ENCODE results near the gene IFIT1B.
"Not testable (repeated sequence)": the region's sequence is repeated elsewhere in the genome, so short reads cannot be mapped to it uniquely, and the experiment has no call there.

IFIT1B gene

DNA sequence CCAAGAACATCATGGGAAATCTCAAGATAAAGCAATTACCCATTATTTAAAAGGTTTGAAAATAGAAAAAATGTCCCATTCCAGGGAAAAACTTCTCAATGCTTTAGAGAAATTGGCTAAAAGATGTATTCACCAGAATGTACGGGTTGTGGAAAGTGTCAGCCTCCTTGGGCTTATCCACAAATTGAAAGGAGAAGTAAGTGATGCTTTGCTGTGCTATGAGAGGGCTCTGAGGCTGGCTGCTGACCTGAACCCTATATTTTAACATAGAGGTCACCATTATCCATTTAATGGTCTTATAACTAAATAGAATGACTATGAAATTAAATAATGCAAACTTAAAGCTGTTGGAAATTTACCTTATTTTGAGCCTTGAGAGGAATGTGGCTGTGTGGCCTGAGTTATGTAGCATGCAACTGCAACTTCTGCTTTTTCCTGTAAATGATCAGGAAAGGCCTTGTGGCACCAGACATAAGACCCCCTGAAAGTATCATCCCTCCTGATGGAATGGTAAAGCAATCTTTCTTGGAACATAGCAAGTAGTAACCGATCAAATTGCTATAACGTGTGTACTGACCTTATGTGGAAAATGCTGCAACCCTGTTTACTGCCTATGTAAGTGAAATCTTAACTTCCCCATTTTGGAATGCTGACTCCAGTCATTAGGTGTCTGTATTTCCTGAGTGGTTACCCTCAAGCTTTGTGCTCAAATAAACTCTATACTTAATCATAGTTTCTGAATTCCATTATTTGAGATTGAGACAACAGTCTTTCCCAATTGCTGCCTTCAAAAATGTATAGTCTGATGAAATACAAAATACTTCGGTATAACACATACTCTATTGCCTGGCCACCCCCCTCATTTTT, 6.9 kb downstream of the IFIT1B start:
- no peaks in the 10 kb centered on the region for H3K9me3 ChIP-seq (ENCODE audit: control insufficient read depth in 2 of 2, low read length in 2 of 2)

DNA sequence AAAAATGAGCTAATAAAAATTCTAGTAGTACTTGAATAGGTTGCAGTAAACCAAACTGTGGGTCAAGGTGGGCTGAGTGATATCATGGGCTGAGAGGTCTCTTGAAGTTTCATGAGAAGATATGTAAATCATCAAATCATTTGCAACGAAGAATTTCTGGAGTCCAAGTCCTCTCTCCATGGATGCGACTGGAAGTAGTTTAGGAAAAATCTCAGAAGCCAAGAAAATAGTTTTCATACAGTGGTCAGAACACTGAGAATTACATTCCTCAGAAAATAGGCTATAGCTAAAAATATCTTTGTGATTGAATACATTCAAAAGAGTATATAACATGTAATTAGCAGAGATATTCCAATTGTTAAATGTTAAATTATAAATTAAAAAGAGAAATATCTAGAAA, 10.9 kb downstream of the IFIT1B start:
- Histone ChIP-seq H3K9ac (ENCODE audit: low read length in 2 of 2) (no peak overlapping the region), H3K9me3 (ENCODE audit: control insufficient read depth in 2 of 2, low read length in 2 of 2) (no peaks in the 10 kb centered on the region), H3K27me3 (ENCODE audit: control insufficient read depth in 1 of 2, insufficient read depth in 2 of 2, low read length in 2 of 2) (no peaks in the 10 kb centered on the region), H3K4me1 (ENCODE audit: control insufficient read depth, insufficient read depth, low read length) (peaks cover 16% of the 10 kb centered on the region), H3K27ac (ENCODE audit: low read length) (no peak overlapping the region), H3K36me3 (ENCODE audit: control insufficient read depth in 2 of 2, insufficient read depth in 2 of 2, low read length in 2 of 2) (no peaks in the 10 kb centered on the region), H3K4me3 (ENCODE audit: low read length in 2 of 2) (no peak overlapping the region)

More for the DNA sequence above, 6.9 kb downstream of the IFIT1B start:
- Histone ChIP-seq H3K4me1 (ENCODE audit: control insufficient read depth, insufficient read depth, low read length) (no peaks in the 10 kb centered on the region), H3K36me3 (ENCODE audit: control insufficient read depth in 2 of 2, insufficient read depth in 2 of 2, low read length in 2 of 2) (no peaks in the 10 kb centered on the region), H3K27ac (ENCODE audit: low read length) (no peak overlapping the region), H3K4me3 (ENCODE audit: low read length in 2 of 2) (no peak overlapping the region), H3K27me3 (ENCODE audit: control insufficient read depth in 1 of 2, insufficient read depth in 2 of 2, low read length in 2 of 2) (no peaks in the 10 kb centered on the region), H3K9ac (ENCODE audit: low read length in 2 of 2) (no peak overlapping the region)

GRCh38 chr10:89389254-89389653, 11.4 kb downstream of the IFIT1B start:
- no peak overlapping the region for H3K27ac ChIP-seq (ENCODE audit: low read length)
- H3K27me3 ChIP-seq (ENCODE audit: control insufficient read depth in 1 of 2, insufficient read depth in 2 of 2, low read length in 2 of 2): no peaks in the 10 kb centered on the region
- H3K4me1 ChIP-seq (ENCODE audit: control insufficient read depth, insufficient read depth, low read length): peaks cover 16% of the 10 kb centered on the region

DNA sequence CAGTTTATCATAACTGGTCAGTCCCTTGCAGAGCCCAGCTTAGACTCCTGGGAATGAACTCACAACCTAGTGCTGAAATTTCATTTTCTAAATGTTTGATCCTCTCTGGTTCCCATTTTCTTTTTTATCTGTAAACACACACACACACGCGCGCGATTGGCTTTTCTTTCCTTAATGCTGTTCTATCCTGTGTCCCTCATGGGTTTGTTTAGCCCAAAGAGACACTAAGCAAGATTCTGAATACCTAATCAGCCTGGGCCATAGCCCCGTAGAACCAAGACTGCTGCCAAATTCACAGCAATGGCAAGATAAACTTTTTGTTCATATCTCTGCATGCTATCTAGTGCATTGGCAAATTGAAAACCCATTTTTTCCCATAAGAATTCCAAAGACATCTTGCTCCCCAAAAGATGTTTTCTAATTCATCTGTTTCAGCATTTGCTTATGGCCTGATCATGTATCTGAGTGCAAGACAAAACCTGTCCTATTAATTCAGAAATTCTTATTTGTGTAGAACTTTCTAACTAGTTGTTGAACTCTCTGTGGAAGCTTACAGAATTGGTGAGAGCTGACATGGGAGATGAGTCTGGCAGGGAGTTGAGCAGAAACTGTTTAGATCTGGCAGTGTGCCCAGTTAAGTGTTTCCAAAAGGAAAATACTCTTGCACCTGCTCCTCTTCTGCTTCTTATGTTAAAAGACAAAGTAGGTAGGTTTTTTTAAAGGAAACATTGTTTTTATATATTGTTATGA, 12.8 kb downstream of the IFIT1B start:
- Histone ChIP-seq H3K27ac (ENCODE audit: low read length) (no peak overlapping the region), H3K4me3 (ENCODE audit: low read length in 2 of 2) (no peak overlapping the region), H3K36me3 (ENCODE audit: control insufficient read depth in 2 of 2, insufficient read depth in 2 of 2, low read length in 2 of 2) (no peaks in the 10 kb centered on the region), H3K27me3 (ENCODE audit: control insufficient read depth in 1 of 2, insufficient read depth in 2 of 2, low read length in 2 of 2) (no peaks in the 10 kb centered on the region), H3K9me3 (ENCODE audit: control insufficient read depth in 2 of 2, low read length in 2 of 2) (no peaks in the 10 kb centered on the region), H3K9ac (ENCODE audit: low read length in 2 of 2) (no peak overlapping the region), H3K4me1 (ENCODE audit: control insufficient read depth, insufficient read depth, low read length) (peaks cover 19% of the 10 kb centered on the region)

More at GRCh38 chr10:89389254-89389653, 11.4 kb downstream of the IFIT1B start:
- Histone ChIP-seq H3K4me3 (ENCODE audit: low read length in 2 of 2) (no peak overlapping the region), H3K9me3 (ENCODE audit: control insufficient read depth in 2 of 2, low read length in 2 of 2) (no peaks in the 10 kb centered on the region), H3K9ac (ENCODE audit: low read length in 2 of 2) (no peak overlapping the region), H3K36me3 (ENCODE audit: control insufficient read depth in 2 of 2, insufficient read depth in 2 of 2, low read length in 2 of 2) (no peaks in the 10 kb centered on the region)

DNA sequence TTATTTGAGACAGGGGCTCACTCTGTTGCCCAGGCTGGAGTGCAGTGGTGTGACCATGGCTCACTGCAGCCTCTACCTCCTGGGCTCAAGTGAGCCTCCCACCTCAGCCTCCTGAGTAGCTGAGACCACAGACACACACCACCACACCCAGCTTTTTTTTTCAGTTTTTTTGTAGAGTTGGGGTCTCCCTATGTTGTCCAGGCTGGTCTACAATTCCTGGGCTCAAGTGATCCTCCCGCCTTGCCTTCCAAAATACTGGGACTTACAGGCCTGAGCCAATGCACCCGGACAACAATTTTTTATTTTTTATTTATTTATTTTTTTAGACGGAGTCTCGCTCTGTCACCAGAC, 13.3 kb downstream of the IFIT1B start:
- not testable (repeated sequence) for H3K27me3 ChIP-seq (ENCODE audit: control insufficient read depth in 1 of 2, insufficient read depth in 2 of 2, low read length in 2 of 2); H3K36me3 ChIP-seq (ENCODE audit: control insufficient read depth in 2 of 2, insufficient read depth in 2 of 2, low read length in 2 of 2); H3K9ac ChIP-seq (ENCODE audit: low read length in 2 of 2); H3K9me3 ChIP-seq (ENCODE audit: control insufficient read depth in 2 of 2, low read length in 2 of 2); H3K4me3 ChIP-seq (ENCODE audit: low read length in 2 of 2); H3K27ac ChIP-seq (ENCODE audit: low read length)
- peaks cover 19% of the 10 kb centered on the region for H3K4me1 ChIP-seq (ENCODE audit: control insufficient read depth, insufficient read depth, low read length)

GRCh38 chr10:89391907-89392756, 14.3 kb downstream of the IFIT1B start, which contains the start of gene IFIT1:
IFIT1 (plus strand) TSS chr10:89392623; CDS start chr10:89392713, 90 bp downstream.
- Histone ChIP-seq H3K9ac (ENCODE audit: low read length in 2 of 2) (peak within 1 kb of the TSS; percentile 50 to 66), H3K9me3 (ENCODE audit: control insufficient read depth in 2 of 2, low read length in 2 of 2) (no peaks in the 10 kb centered on the region), H3K36me3 (ENCODE audit: control insufficient read depth in 2 of 2, insufficient read depth in 2 of 2, low read length in 2 of 2) (no peaks in the 10 kb centered on the region), H3K27me3 (ENCODE audit: control insufficient read depth in 1 of 2, insufficient read depth in 2 of 2, low read length in 2 of 2) (no peaks in the 10 kb centered on the region), H3K4me3 (ENCODE audit: low read length in 2 of 2) (peak within 1 kb of the TSS; percentile 74 to 80), H3K4me1 (ENCODE audit: control insufficient read depth, insufficient read depth, low read length) (peaks cover 19% of the 10 kb centered on the region), H3K27ac (ENCODE audit: low read length) (peak within 1 kb of the TSS; percentile 53)

DNA sequence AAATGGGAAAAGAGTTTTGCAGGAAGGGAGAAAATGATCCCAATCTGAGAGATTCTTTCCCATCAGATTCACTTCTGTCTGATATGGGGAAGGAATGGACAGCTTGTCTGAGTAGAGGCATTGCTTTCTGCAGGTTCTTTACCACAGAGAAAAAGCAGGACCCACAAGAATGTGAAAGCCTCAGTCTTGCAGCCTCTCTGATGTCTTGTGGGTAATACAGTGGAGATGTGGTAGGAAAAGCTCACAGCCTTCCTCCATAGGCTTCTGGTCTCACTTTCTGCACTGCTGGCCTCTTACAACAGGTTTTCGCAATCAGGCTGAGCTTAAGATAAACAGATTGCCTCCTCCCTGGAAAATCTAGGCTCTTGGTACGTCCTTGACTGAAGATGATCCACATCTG, 15.1 kb downstream of the IFIT1B start:
- no peaks in the 10 kb centered on the region for H3K27me3 ChIP-seq (ENCODE audit: control insufficient read depth in 1 of 2, insufficient read depth in 2 of 2, low read length in 2 of 2)
- peaks cover 19% of the 10 kb centered on the region for H3K4me1 ChIP-seq (ENCODE audit: control insufficient read depth, insufficient read depth, low read length)
- H3K4me3 ChIP-seq (ENCODE audit: low read length in 2 of 2): peak overlapping the region; percentile 74 to 80
- peak overlapping the region; percentile 53 for H3K27ac ChIP-seq (ENCODE audit: low read length)
- H3K36me3 ChIP-seq (ENCODE audit: control insufficient read depth in 2 of 2, insufficient read depth in 2 of 2, low read length in 2 of 2): no peaks in the 10 kb centered on the region
- peak overlapping the region; percentile 50 to 66 for H3K9ac ChIP-seq (ENCODE audit: low read length in 2 of 2)
- no peaks in the 10 kb centered on the region for H3K9me3 ChIP-seq (ENCODE audit: control insufficient read depth in 2 of 2, low read length in 2 of 2)

GRCh38 chr10:89393898-89394297, 16.0 kb downstream of the IFIT1B start:
- H3K4me3 ChIP-seq (ENCODE audit: low read length in 2 of 2): peak overlapping the region; percentile 33 to 80
- peaks cover 19% of the 10 kb centered on the region for H3K4me1 ChIP-seq (ENCODE audit: control insufficient read depth, insufficient read depth, low read length)
- no peaks in the 10 kb centered on the region for H3K27me3 ChIP-seq (ENCODE audit: control insufficient read depth in 1 of 2, insufficient read depth in 2 of 2, low read length in 2 of 2)
- H3K27ac ChIP-seq (ENCODE audit: low read length): no peak overlapping the region
- H3K9me3 ChIP-seq (ENCODE audit: control insufficient read depth in 2 of 2, low read length in 2 of 2): no peaks in the 10 kb centered on the region
- no peaks in the 10 kb centered on the region for H3K36me3 ChIP-seq (ENCODE audit: control insufficient read depth in 2 of 2, insufficient read depth in 2 of 2, low read length in 2 of 2)
- no peak overlapping the region for H3K9ac ChIP-seq (ENCODE audit: low read length in 2 of 2)

DNA sequence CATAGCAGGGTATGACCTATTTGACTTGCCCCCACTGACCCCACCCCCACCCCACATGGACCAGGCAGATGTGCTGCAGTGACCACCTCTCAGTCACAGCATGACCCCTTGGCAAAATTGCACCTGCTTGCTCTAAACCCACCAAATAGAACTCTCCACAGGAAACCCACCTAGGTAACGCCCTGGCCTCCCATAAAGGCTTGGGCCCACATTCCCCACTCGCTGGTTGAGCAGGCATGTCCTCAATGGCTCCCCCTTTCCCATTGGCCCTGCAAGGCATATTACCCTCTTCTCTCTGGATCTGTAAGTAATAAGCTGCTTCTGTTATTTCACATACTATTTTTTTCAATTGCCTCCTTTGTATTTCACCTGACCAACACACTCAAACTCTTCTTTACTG, 17.3 kb downstream of the IFIT1B start:
- Histone ChIP-seq H3K27ac (ENCODE audit: low read length) (no peak overlapping the region), H3K9me3 (ENCODE audit: control insufficient read depth in 2 of 2, low read length in 2 of 2) (no peaks in the 10 kb centered on the region), H3K4me1 (ENCODE audit: control insufficient read depth, insufficient read depth, low read length) (peaks cover 19% of the 10 kb centered on the region), H3K36me3 (ENCODE audit: control insufficient read depth in 2 of 2, insufficient read depth in 2 of 2, low read length in 2 of 2) (no peaks in the 10 kb centered on the region), H3K4me3 (ENCODE audit: low read length in 2 of 2) (peak overlapping the region in 1 of 2 donors; percentile 15), H3K9ac (ENCODE audit: low read length in 2 of 2) (no peak overlapping the region), H3K27me3 (ENCODE audit: control insufficient read depth in 1 of 2, insufficient read depth in 2 of 2, low read length in 2 of 2) (no peaks in the 10 kb centered on the region)

GRCh38 chr10:89398003-89398749, 20.3 kb downstream of the IFIT1B start:
- Histone ChIP-seq H3K27me3 (ENCODE audit: control insufficient read depth in 1 of 2, insufficient read depth in 2 of 2, low read length in 2 of 2) (no peaks in the 10 kb centered on the region), H3K36me3 (ENCODE audit: control insufficient read depth in 2 of 2, insufficient read depth in 2 of 2, low read length in 2 of 2) (peaks cover 8 to 12% of the 10 kb centered on the region in 2 donors), H3K27ac (ENCODE audit: low read length) (no peak overlapping the region), H3K9ac (ENCODE audit: low read length in 2 of 2) (no peak overlapping the region), H3K4me3 (ENCODE audit: low read length in 2 of 2) (no peak overlapping the region), H3K4me1 (ENCODE audit: control insufficient read depth, insufficient read depth, low read length) (peaks cover 4% of the 10 kb centered on the region), H3K9me3 (ENCODE audit: control insufficient read depth in 2 of 2, low read length in 2 of 2) (no peaks in the 10 kb centered on the region)
